Measurements from ENCODE around the gene CREB1. TPM values are rescaled to one million over a fixed set of nuclear protein-coding genes. Genes with fewer than 3 reads are reported as not detected.

CREB1 gene
- total RNA-seq, 1 donor from 2014 or later: 97.0 TPM

- Mint-ChIP-seq H3K27me3 (ENCODE audit: low read depth) (no peaks in the 10 kb centered on the region), H3K9me3 (no peaks in the 10 kb centered on the region), H3K36me3 (peaks cover 18% of the 10 kb centered on the region), H3K4me1 (peaks cover 16% of the 10 kb centered on the region), H3K4me3 (no peak overlapping the region), H3K27ac (no peak overlapping the region)
- no peak for DNase-seq (ENCODE audit: low spot score in 2 of 2, unreplicated experiment in 2 of 2)
- TF ChIP-seq CTCF (IDR thresholded peaks at IDR 0.05; ENCODE audit: unreplicated experiment): no peak
Observed at GRCh38 chr2:207614824-207615223, 85.1 kb downstream of the CREB1 start.

- H3K36me3 Mint-ChIP-seq: peaks cover 26% of the 10 kb centered on the region
- H3K27ac Mint-ChIP-seq: no peak overlapping the region
- DNase-seq (ENCODE audit: low spot score in 2 of 2, unreplicated experiment in 2 of 2): no peak
- peaks cover 16% of the 10 kb centered on the region for H3K4me1 Mint-ChIP-seq
- TF ChIP-seq CTCF (IDR thresholded peaks at IDR 0.05; ENCODE audit: unreplicated experiment): no peak
- no peak overlapping the region for H3K4me3 Mint-ChIP-seq
- no peaks in the 10 kb centered on the region for H3K27me3 Mint-ChIP-seq (ENCODE audit: low read depth)
- H3K9me3 Mint-ChIP-seq: no peaks in the 10 kb centered on the region
Observed at GRCh38 chr2:207616185-207616584, 86.4 kb downstream of the CREB1 start.

GRCh38 chr2:207617011-207617671 lies 87.4 kb downstream of the CREB1 start:
- peaks cover 16% of the 10 kb centered on the region for H3K4me1 Mint-ChIP-seq
- no peak for DNase-seq (ENCODE audit: low spot score in 2 of 2, unreplicated experiment in 2 of 2)

GRCh38 chr2:207619764-207620203 lies 90.0 kb downstream of the CREB1 start:
- Mint-ChIP-seq H3K9me3 (no peaks in the 10 kb centered on the region), H3K4me3 (no peak overlapping the region), H3K4me1 (peaks cover 29% of the 10 kb centered on the region), H3K36me3 (peaks cover 15% of the 10 kb centered on the region), H3K27ac (no peak overlapping the region), H3K27me3 (ENCODE audit: low read depth) (no peaks in the 10 kb centered on the region)
- DNase-seq (ENCODE audit: low spot score in 2 of 2, unreplicated experiment in 2 of 2): no peak
- no peak for TF ChIP-seq CTCF (IDR thresholded peaks at IDR 0.05; ENCODE audit: unreplicated experiment)

More at GRCh38 chr2:207617011-207617671, 87.4 kb downstream of the CREB1 start:
- Mint-ChIP-seq H3K9me3 (no peaks in the 10 kb centered on the region), H3K36me3 (peaks cover 26% of the 10 kb centered on the region), H3K27ac (peak overlapping the region; percentile 72), H3K27me3 (ENCODE audit: low read depth) (no peaks in the 10 kb centered on the region), H3K4me3 (no peak overlapping the region)
- TF ChIP-seq CTCF (IDR thresholded peaks at IDR 0.05; ENCODE audit: unreplicated experiment): no peak

GRCh38 chr2:207621501-207622039 lies 91.8 kb downstream of the CREB1 start:
- Mint-ChIP-seq H3K4me1 (peaks cover 29% of the 10 kb centered on the region), H3K4me3 (no peak overlapping the region), H3K27me3 (ENCODE audit: low read depth) (no peaks in the 10 kb centered on the region), H3K9me3 (no peaks in the 10 kb centered on the region), H3K36me3 (peaks cover 9% of the 10 kb centered on the region), H3K27ac (no peak overlapping the region)
- no peak for DNase-seq (ENCODE audit: low spot score in 2 of 2, unreplicated experiment in 2 of 2)
- TF ChIP-seq CTCF (IDR thresholded peaks at IDR 0.05; ENCODE audit: unreplicated experiment): no peak

Data from mesothelial cell of epicardium (in vitro differentiated cells).